NCI-H1694 (cell line): ENCODE measurements around the gene DROSHA.
A peak's percentile ranks its signal among the peaks of the same experiment; 100 is the strongest.
"Not testable (repeated sequence)": the region's sequence is repeated elsewhere in the genome, so short reads cannot be mapped to it uniquely, and the experiment has no call there.

Experiments used
- DNase-seq: peaks from one replicate; lab custom pipeline; 2025; lab: John Stamatoyannopoulos, UW

Gene DROSHA

GRCh38 chr5:31531888-31532547 lies at the start of gene DROSHA, which contains the start of gene C5orf22:
Gene DROSHA (minus strand): TSS chr5:31532093. CDS start chr5:31529059, 3,034 bp downstream.
Gene C5orf22 (plus strand): TSS chr5:31532301. CDS start chr5:31532393, 92 bp downstream.
- DNase-seq, result peak; percentile 99

GRCh38 chr5:31579558-31579957 lies 47.7 kb upstream of the DROSHA start:
- no peak for DNase-seq

- DNase-seq, result no peak
Observed at GRCh38 chr5:31577438-31577837, 45.5 kb upstream of the DROSHA start.

- DNase-seq, result no peak
Observed at GRCh38 chr5:31574772-31575171, 42.9 kb upstream of the DROSHA start.

GRCh38 chr5:31573494-31574142 lies 41.7 kb upstream of the DROSHA start:
- no peak for DNase-seq

- no peak for DNase-seq
Observed at GRCh38 chr5:31569068-31569467, 37.2 kb upstream of the DROSHA start.

GRCh38 chr5:31568302-31568835 lies 36.5 kb upstream of the DROSHA start:
- no peak for DNase-seq

- DNase-seq, result not testable (repeated sequence)
Observed at GRCh38 chr5:31566362-31566761, 34.5 kb upstream of the DROSHA start.

GRCh38 chr5:31563216-31563615 lies 31.3 kb upstream of the DROSHA start:
- no peak for DNase-seq

- no peak for DNase-seq
Observed at GRCh38 chr5:31561946-31562345, 30.1 kb upstream of the DROSHA start.

- DNase-seq, result no peak
Observed at GRCh38 chr5:31559942-31560341, 28.0 kb upstream of the DROSHA start.

- no peak for DNase-seq
Observed at GRCh38 chr5:31556461-31556860, 24.6 kb upstream of the DROSHA start.

- DNase-seq, result no peak
Observed at GRCh38 chr5:31554552-31554951, 22.7 kb upstream of the DROSHA start.

GRCh38 chr5:31553863-31554262 lies 22.0 kb upstream of the DROSHA start:
- DNase-seq, result no peak

GRCh38 chr5:31551878-31552277 lies 20.0 kb upstream of the DROSHA start:
- no peak for DNase-seq

GRCh38 chr5:31549114-31549513 lies 17.2 kb upstream of the DROSHA start:
- DNase-seq, result not testable (repeated sequence)

- no peak for DNase-seq
Observed at GRCh38 chr5:31537851-31538250, 6.0 kb upstream of the DROSHA start.

- DNase-seq, result no peak
Observed at GRCh38 chr5:31537349-31537748, 5.5 kb upstream of the DROSHA start.

GRCh38 chr5:31536873-31537272 lies 5.0 kb upstream of the DROSHA start:
- DNase-seq, result no peak

GRCh38 chr5:31534527-31535046 lies 2.7 kb upstream of the DROSHA start:
- DNase-seq, result no peak

- DNase-seq, result no peak
Observed at GRCh38 chr5:31531543-31531887, 378 bp downstream of the DROSHA start.

- DNase-seq, result no peak
Observed at GRCh38 chr5:31530541-31531265, 1.2 kb downstream of the DROSHA start.

- DNase-seq, result no peak
Observed at GRCh38 chr5:31523041-31523440, 8.9 kb downstream of the DROSHA start.
